CD4-positive, alpha-beta memory T cell (primary cell): ENCODE data around the gene ZRANB3. TPM values are rescaled to one million over a fixed set of nuclear protein-coding genes. Genes with fewer than 3 reads are reported as not detected.
"Not testable (repeated sequence)": the region's sequence is repeated elsewhere in the genome, so short reads cannot be mapped to it uniquely, and the experiment has no call there.

Experiments
- CTCF ChIA-PET: fragments of 350-600 bp; sonication (Branson Sonifier 250); formaldehyde crosslinking; loops from one replicate; lab custom pipeline; 2021; ENCODE audit warnings: inconsistent platforms; ENCODE audit not compliant: partially characterized antibody; lab: Charles Lee
- POLR2A ChIA-PET: fragments of 350-600 bp; sonication (Branson Sonifier 250); formaldehyde crosslinking; loops from one replicate; lab custom pipeline; 2021; ENCODE audit not compliant: partially characterized antibody; lab: Charles Lee
- DNase-seq, 5 donors: peaks; one replicate each; pipeline versions ENCODE4 v3.0.0 to v3.0.0-alpha.2; 2020 to 2022; ENCODE audit warnings: mixed read lengths in 1 of 5
- H3K27ac ChIP-seq: one replicate; pipeline ENCODE4 v1.7.0; 2013; ENCODE audit warnings: low read depth, low read length
- H3K27me3 ChIP-seq: 2 replicates; pipeline ENCODE4 v1.7.0; 2013; ENCODE audit warnings: mild to moderate bottlenecking, low read length, moderate library complexity; ENCODE audit not compliant: insufficient read depth
- H3K36me3 ChIP-seq: 2 replicates; pipeline ENCODE4 v1.7.0; 2013; ENCODE audit warnings: mild to moderate bottlenecking, low read length, moderate library complexity; ENCODE audit not compliant: insufficient read depth
- H3K4me1 ChIP-seq: 2 replicates; pipeline ENCODE4 v1.7.0; 2013; ENCODE audit warnings: mild to moderate bottlenecking, low read length, moderate library complexity; ENCODE audit not compliant: insufficient read depth
- H3K4me3 ChIP-seq, 2 donors: one replicate each; pipeline ENCODE4 v1.7.0; 2013; ENCODE audit warnings: low read length in 2 of 2, mild to moderate bottlenecking in 1 of 2
- H3K9me3 ChIP-seq, 2 donors: one replicate each; pipeline ENCODE4 v1.7.0; 2013; ENCODE audit warnings: low read length in 2 of 2, control low read depth in 1 of 2; ENCODE audit not compliant: control insufficient read depth in 1 of 2
- H3K27ac Mint-ChIP-seq, 7 donors: one replicate each; pipeline ENCODE4 v1.8.0; 2020 to 2021; ENCODE audit warnings: mixed read lengths in 7 of 7, mild to moderate bottlenecking in 6 of 7, inconsistent platforms in 3 of 7, moderate library complexity in 3 of 7
- H3K27me3 Mint-ChIP-seq, 2 donors: one replicate each; pipeline ENCODE4 v1.8.0; 2020 to 2021; ENCODE audit warnings: mixed read lengths in 2 of 2
- H3K36me3 Mint-ChIP-seq, 2 donors: one replicate each; pipeline ENCODE4 v1.8.0; 2020 to 2021; ENCODE audit warnings: mixed read lengths in 2 of 2, inconsistent platforms in 1 of 2, mild to moderate bottlenecking in 1 of 2
- H3K4me1 Mint-ChIP-seq, 4 donors: one replicate each; pipeline ENCODE4 v1.8.0; 2020 to 2021; ENCODE audit warnings: mixed read lengths in 4 of 4, mild to moderate bottlenecking in 1 of 4
- H3K4me3 Mint-ChIP-seq, 8 donors: one replicate each; pipeline ENCODE4 v1.8.0; 2020 to 2021; ENCODE audit warnings: mixed read lengths in 8 of 8, mild to moderate bottlenecking in 7 of 8, moderate library complexity in 6 of 8, inconsistent platforms in 3 of 8
- H3K9me3 Mint-ChIP-seq, 8 donors: one replicate each; pipeline ENCODE4 v1.8.0; 2020 to 2021; ENCODE audit warnings: mixed read lengths in 8 of 8, mild to moderate bottlenecking in 5 of 8, inconsistent platforms in 3 of 8, moderate library complexity in 1 of 8
- intact Hi-C: fragments of 100-400 bp; cut with micrococcal nuclease; formaldehyde crosslinking; loops from one replicate; pipeline ENCODE4 v1.15.1; 2023
- polyA plus RNA-seq, 2 donors: library from polyadenylated mRNA; unstranded; fragments of 300-500 nt; fragmentation: Illumina TruSeq; gene quantifications; one replicate each; pipeline ENCODE4 v1.2.3, GENCODE V29; 2021
- total RNA-seq, 2 experiments: library from RNA; stranded (reverse); gene quantifications; one replicate each; pipeline ENCODE4 v1.2.3, GENCODE V29; 2021

Gene ZRANB3
- total and polyA plus RNA-seq, 4 experiments from 2014 or later: 2.3 to 5.0 (median 3.4) TPM

- H3K4me3 ChIP-seq: no peak overlapping the region
- H3K27me3 ChIP-seq: no peaks in the 10 kb centered on the region
- ChIA-PET POLR2A (no interaction called here), CTCF (no interaction called here)
- peaks cover 0 to 19% (median 13%) of the 10 kb centered on the region in 4 donors for H3K4me1 Mint-ChIP-seq
- DNase-seq: no peak
- no peaks in the 10 kb centered on the region for H3K9me3 Mint-ChIP-seq
- no peak overlapping the region for H3K27ac Mint-ChIP-seq
- no peaks in the 10 kb centered on the region for H3K9me3 ChIP-seq
- H3K4me1 ChIP-seq: no peaks in the 10 kb centered on the region
- no peak overlapping the region for H3K4me3 Mint-ChIP-seq
- no peak overlapping the region for H3K27ac ChIP-seq
- H3K27me3 Mint-ChIP-seq: no peaks in the 10 kb centered on the region
- peaks cover 0 to 16% of the 10 kb centered on the region in 2 donors for H3K36me3 Mint-ChIP-seq
- intact Hi-C loops: no loop called here
- no peaks in the 10 kb centered on the region for H3K36me3 ChIP-seq
Measured at GRCh38 chr2:135552887-135553286, 21.9 kb upstream of the ZRANB3 start.

GRCh38 chr2:135551356-135551755 is 20.3 kb upstream of the ZRANB3 start:
- Mint-ChIP-seq H3K9me3 (no peaks in the 10 kb centered on the region), H3K4me3 (no peak overlapping the region), H3K36me3 (peaks cover 0 to 16% of the 10 kb centered on the region in 2 donors), H3K27ac (no peak overlapping the region), H3K27me3 (no peaks in the 10 kb centered on the region), H3K4me1 (peaks cover 5 to 24% (median 13%) of the 10 kb centered on the region in 4 donors)
- H3K4me1 ChIP-seq: peaks cover 2% of the 10 kb centered on the region
- no peaks in the 10 kb centered on the region for H3K27me3 ChIP-seq
- H3K27ac ChIP-seq: no peak overlapping the region
- no peak for DNase-seq
- H3K36me3 ChIP-seq: no peaks in the 10 kb centered on the region
- ChIA-PET POLR2A (no interaction called here), CTCF (no interaction called here)
- no peak overlapping the region for H3K4me3 ChIP-seq
- intact Hi-C loops: no loop called here
- H3K9me3 ChIP-seq: no peaks in the 10 kb centered on the region

- ChIA-PET CTCF (no interaction called here), POLR2A (no interaction called here)
- no peaks in the 10 kb centered on the region for H3K9me3 ChIP-seq
- no peak overlapping the region for H3K27ac ChIP-seq
- no peaks in the 10 kb centered on the region for H3K36me3 ChIP-seq
- Mint-ChIP-seq H3K4me1 (peaks cover 14 to 21% (median 19%) of the 10 kb centered on the region in 4 donors), H3K9me3 (no peaks in the 10 kb centered on the region), H3K27me3 (no peaks in the 10 kb centered on the region), H3K4me3 (no peak overlapping the region), H3K27ac (no peak overlapping the region), H3K36me3 (peaks cover 0 to 6% of the 10 kb centered on the region in 2 donors)
- H3K4me3 ChIP-seq: no peak overlapping the region
- intact Hi-C loops: no loop called here
- no peak for DNase-seq
- H3K4me1 ChIP-seq: peaks cover 6% of the 10 kb centered on the region
- H3K27me3 ChIP-seq: no peaks in the 10 kb centered on the region
Measured at GRCh38 chr2:135547311-135547710, 16.3 kb upstream of the ZRANB3 start.

- Histone ChIP-seq H3K4me1 (peaks cover 6% of the 10 kb centered on the region), H3K27me3 (no peaks in the 10 kb centered on the region), H3K36me3 (no peaks in the 10 kb centered on the region), H3K27ac (no peak overlapping the region), H3K9me3 (no peaks in the 10 kb centered on the region), H3K4me3 (no peak overlapping the region)
- H3K27ac Mint-ChIP-seq: peak overlapping the region in 1 of 7 donors; percentile 19
- H3K4me1 Mint-ChIP-seq: peaks cover 14 to 21% (median 19%) of the 10 kb centered on the region in 4 donors
- DNase-seq: no peak
- ChIA-PET CTCF (no interaction called here), POLR2A (no interaction called here)
- H3K9me3 Mint-ChIP-seq: no peaks in the 10 kb centered on the region
- intact Hi-C loops: no loop called here
- H3K36me3 Mint-ChIP-seq: peaks cover 0 to 6% of the 10 kb centered on the region in 2 donors
- no peak overlapping the region for H3K4me3 Mint-ChIP-seq
- no peaks in the 10 kb centered on the region for H3K27me3 Mint-ChIP-seq
Measured at GRCh38 chr2:135546436-135546835, 15.4 kb upstream of the ZRANB3 start.

- POLR2A ChIA-PET, H3K9me3 ChIP-seq, H3K9me3 Mint-ChIP-seq, H3K4me3 ChIP-seq, H3K36me3 ChIP-seq, H3K27ac ChIP-seq, H3K36me3 Mint-ChIP-seq, DNase-seq, H3K27me3 Mint-ChIP-seq, H3K27me3 ChIP-seq: not testable (repeated sequence)
- peaks cover 29% of the 10 kb centered on the region for H3K4me1 ChIP-seq
- CTCF ChIA-PET: interaction anchor here (1.1 kb wide), 1 partner anchor 176 kb away, joined by 3 read pairs; no protein-coding TSS in a partner anchor
- Mint-ChIP-seq H3K4me1 (peaks cover 13 to 26% (median 21%) of the 10 kb centered on the region in 4 donors), H3K27ac (peak overlapping the region in 1 of 7 donors; percentile 31), H3K4me3 (peak overlapping the region in 2 of 8 donors; percentile 12 to 54)
- intact Hi-C loops: loop anchor here (5.0 to 10.0 kb wide), 3 partner anchors 124 to 601 kb away; no protein-coding TSS in a partner anchor
Measured at GRCh38 chr2:135533545-135533944, 2.5 kb upstream of the ZRANB3 start.

- H3K36me3 Mint-ChIP-seq: peaks cover 0 to 1% of the 10 kb centered on the region in 2 donors
- Histone ChIP-seq H3K4me1 (peaks cover 29% of the 10 kb centered on the region), H3K9me3 (no peaks in the 10 kb centered on the region), H3K4me3 (no peak overlapping the region), H3K27me3 (no peaks in the 10 kb centered on the region), H3K27ac (no peak overlapping the region), H3K36me3 (no peaks in the 10 kb centered on the region)
- POLR2A ChIA-PET: interaction anchor here (2.0 to 2.7 kb wide), 3 partner anchors 208 to 479 kb away, joined by 7 to 20 read pairs (median 17); partner anchors contain the start of gene UBXN4
- no peaks in the 10 kb centered on the region for H3K9me3 Mint-ChIP-seq
- peaks cover 11 to 25% (median 18%) of the 10 kb centered on the region in 4 donors for H3K4me1 Mint-ChIP-seq
- no peak for DNase-seq
- CTCF ChIA-PET: interaction anchor here (2.4 kb wide), 1 partner anchor 528 kb away, joined by 9 read pairs; no protein-coding TSS in a partner anchor
- H3K27ac Mint-ChIP-seq: peak overlapping the region in 5 of 7 donors; percentile 4 to 59 (median 29)
- H3K27me3 Mint-ChIP-seq: no peaks in the 10 kb centered on the region
- intact Hi-C loops: loop anchor here (5.0 to 10.0 kb wide), 3 partner anchors 125 to 602 kb away; no protein-coding TSS in a partner anchor
- H3K4me3 Mint-ChIP-seq: peak overlapping the region in 2 of 8 donors; percentile 39 to 54
Measured at GRCh38 chr2:135532581-135532980, 1.6 kb upstream of the ZRANB3 start.

GRCh38 chr2:135531231-135532197 is 496 bp upstream of the ZRANB3 start, which contains the start of gene R3HDM1:
R3HDM1 (plus strand) TSS chr2:135531484; CDS start chr2:135604846, 73,362 bp downstream.
- Histone ChIP-seq H3K4me1 (peaks cover 29% of the 10 kb centered on the region), H3K4me3 (peak within 1 kb of the TSS; percentile 86 to 98), H3K9me3 (no peaks in the 10 kb centered on the region), H3K27me3 (no peaks in the 10 kb centered on the region), H3K36me3 (no peaks in the 10 kb centered on the region), H3K27ac (peak within 1 kb of the TSS; percentile 89)
- no peaks in the 10 kb centered on the region for H3K27me3 Mint-ChIP-seq
- DNase-seq: peak in 4 of 5 donors; percentile 98 to 99 (median 98)
- H3K4me1 Mint-ChIP-seq: peaks cover 11 to 25% (median 18%) of the 10 kb centered on the region in 4 donors
- H3K4me3 Mint-ChIP-seq: no peak within 1 kb of the TSS
- CTCF ChIA-PET: interaction anchor here (0.9 to 2.4 kb wide), 4 partner anchors 59 to 527 kb away, joined by 3 to 9 read pairs (median 3); no protein-coding TSS in a partner anchor
- H3K36me3 Mint-ChIP-seq: no peaks in the 10 kb centered on the region
- H3K9me3 Mint-ChIP-seq: no peaks in the 10 kb centered on the region
- POLR2A ChIA-PET: interaction anchor here (0.5 to 2.7 kb wide), 12 partner anchors 102 to 614 kb away, joined by 3 to 20 read pairs (median 6); partner anchors contain the start of genes CCNT2, MCM6, RAB3GAP1 and UBXN4
- H3K27ac Mint-ChIP-seq: peak within 1 kb of the TSS in 6 of 7 donors; percentile 59 to 91 (median 78)
- intact Hi-C loops: loop anchor here (1.0 to 10.0 kb wide), 7 partner anchors 126 to 1404 kb away; partner anchors contain the start of genes MCM6, RAB3GAP1 and UBXN4
